ENCODE measurements around the gene BABAM2.

GRCh38 chr2:28210535-28210934 lies 320.0 kb downstream of the BABAM2 start:
- TF ChIP-seq, protein P1, sequence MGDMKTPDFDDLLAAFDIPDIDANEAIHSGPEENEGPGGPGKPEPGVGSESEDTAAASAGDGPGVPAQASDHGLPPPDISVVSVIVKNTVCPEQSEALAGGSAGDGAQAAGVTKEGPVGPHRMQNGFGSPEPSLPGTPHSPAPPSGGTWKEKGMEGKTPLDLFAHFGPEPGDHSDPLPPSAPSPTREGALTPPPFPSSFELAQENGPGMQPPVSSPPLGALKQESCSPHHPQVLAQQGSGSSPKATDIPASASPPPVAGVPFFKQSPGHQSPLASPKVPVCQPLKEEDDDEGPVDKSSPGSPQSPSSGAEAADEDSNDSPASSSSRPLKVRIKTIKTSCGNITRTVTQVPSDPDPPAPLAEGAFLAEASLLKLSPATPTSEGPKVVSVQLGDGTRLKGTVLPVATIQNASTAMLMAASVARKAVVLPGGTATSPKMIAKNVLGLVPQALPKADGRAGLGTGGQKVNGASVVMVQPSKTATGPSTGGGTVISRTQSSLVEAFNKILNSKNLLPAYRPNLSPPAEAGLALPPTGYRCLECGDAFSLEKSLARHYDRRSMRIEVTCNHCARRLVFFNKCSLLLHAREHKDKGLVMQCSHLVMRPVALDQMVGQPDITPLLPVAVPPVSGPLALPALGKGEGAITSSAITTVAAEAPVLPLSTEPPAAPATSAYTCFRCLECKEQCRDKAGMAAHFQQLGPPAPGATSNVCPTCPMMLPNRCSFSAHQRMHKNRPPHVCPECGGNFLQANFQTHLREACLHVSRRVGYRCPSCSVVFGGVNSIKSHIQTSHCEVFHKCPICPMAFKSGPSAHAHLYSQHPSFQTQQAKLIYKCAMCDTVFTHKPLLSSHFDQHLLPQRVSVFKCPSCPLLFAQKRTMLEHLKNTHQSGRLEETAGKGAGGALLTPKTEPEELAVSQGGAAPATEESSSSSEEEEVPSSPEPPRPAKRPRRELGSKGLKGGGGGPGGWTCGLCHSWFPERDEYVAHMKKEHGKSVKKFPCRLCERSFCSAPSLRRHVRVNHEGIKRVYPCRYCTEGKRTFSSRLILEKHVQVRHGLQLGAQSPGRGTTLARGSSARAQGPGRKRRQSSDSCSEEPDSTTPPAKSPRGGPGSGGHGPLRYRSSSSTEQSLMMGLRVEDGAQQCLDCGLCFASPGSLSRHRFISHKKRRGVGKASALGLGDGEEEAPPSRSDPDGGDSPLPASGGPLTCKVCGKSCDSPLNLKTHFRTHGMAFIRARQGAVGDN (IDR thresholded peaks at IDR 0.05), result no peak
- TF ChIP-seq RUNX3 (IDR thresholded peaks at IDR 0.05; ENCODE audit: low read length) (no peak), CTCF (IDR thresholded peaks at IDR 0.05 in 2 of 3, conservative IDR thresholded peaks at IDR 0.05 in 1 of 3; ENCODE audit: control insufficient read depth in 2 of 3, extremely low read depth in 1 of 3, insufficient read depth in 1 of 3, low read depth in 3 of 3, low read length in 3 of 3) (no peak), SP1 (IDR thresholded peaks at IDR 0.05; ENCODE audit: low read depth, low read length) (no peak), RCOR1 (conservative IDR thresholded peaks at IDR 0.05; ENCODE audit: low read depth, low read length) (no peak)
